Superior temporal gyrus (tissue), 1 donor: Measurements from ENCODE around the gene TJP2.
A peak's percentile ranks its signal among the peaks of the same experiment; 100 is the strongest.

Source experiments
- DNase-seq: peaks from one replicate; pipeline ENCODE4 v3.0.0-alpha.2; 2016; ENCODE audit errors: extremely low spot score

TJP2 gene

DNA sequence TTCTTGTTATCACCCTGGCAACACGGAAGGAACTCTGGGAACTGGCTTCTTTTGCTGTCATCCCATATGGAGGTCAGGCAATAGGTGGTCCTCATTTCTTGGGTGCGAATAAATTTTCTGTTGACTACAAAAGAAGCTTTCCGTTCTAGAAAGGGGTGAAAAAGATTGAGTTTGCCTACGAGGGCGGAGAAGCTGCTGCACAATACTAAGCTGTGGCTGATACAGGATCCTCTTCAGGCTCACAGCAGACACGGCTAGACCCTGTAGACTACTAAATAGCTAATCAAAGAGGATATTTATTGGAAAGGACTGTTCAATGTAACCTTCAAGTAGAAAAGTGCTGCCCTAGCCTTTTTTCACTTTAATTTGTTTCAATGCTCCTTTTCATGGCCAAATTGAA lies 58.1 kb downstream of the TJP2 start:
- DNase-seq: no peak

DNA sequence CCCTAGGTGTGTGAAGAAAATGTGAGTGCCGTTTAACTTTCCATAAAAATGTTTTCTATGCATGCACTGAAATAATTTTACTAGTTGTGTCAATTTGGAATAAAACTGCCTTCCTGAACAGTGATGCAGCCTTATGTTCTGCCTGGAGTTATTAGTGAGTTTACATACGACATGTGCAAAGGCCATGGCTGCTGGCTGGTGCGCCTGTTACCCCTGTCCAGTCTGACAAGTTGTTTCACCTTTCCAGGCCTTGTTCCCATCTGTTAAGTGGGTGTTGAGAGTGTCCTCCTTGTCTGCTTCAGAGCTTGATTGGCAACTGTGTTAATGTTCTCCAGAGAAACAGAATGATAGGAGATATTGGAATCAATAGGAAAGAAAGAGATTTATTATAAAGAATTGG lies 60.6 kb downstream of the TJP2 start:
- DNase-seq: no peak

DNA sequence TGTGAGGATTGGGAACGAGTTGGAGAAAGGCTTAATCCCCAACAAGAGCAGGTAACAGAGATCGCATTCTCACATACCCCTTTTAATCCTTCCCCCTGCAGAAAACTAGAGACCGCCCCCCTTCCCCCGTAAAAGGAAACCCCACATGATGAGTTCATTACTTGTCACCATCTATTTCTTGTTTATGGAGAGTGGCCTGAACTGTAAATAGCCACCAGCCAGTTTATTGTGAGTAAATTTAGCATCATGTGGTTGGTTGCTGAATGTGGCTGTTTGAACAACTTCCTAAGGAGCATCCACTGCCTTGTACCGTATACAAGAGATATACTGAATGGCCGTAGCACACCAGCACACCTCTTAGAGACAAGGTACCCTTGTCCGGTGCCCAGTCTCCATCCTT lies 62.1 kb downstream of the TJP2 start:
- DNase-seq: no peak

DNA sequence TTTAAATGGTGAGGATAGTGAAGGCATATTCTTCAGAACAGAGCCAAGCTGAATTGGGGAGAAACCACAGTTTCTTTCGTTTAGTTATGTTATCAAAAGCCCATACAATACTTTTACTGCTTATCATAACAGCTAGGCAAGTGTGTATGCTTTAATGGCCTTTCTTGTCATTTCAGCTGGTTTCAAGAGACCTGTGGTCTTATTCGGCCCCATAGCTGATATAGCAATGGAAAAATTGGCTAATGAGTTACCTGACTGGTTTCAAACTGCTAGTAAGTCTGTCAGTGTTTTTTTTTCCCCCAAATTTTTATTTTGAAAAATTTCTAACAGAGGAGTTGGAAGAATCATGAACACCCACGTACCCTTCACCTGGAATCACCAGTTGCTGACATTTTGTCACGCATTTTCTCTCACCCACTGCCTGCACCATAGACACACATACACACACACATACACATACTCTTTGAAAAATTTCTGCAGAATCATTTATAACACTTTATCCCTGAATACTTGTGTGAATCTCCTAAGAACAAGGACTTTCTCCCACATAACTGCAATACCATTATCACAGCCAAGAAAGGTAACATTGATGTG lies 63.7 kb downstream of the TJP2 start:
- no peak for DNase-seq

DNA sequence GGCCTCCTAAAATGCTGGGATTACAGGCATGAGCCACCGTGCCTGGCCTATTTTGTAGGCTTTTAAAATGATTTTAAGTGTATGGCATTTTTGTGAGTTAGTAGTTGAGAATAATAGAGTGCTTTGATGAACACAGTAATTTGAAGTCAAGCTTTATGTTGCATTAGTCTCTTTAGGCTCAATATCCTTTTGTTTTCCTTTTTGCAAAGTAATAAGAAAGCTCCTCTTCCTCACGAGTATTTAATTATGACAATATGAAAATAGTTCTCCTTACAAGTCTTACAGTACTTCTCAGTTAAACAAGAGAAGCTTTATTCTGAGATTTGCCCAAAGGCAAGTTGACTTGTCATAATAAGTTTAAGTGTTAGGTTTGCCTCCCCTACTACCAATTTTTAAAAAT lies 69.0 kb downstream of the TJP2 start:
- no peak for DNase-seq

DNA sequence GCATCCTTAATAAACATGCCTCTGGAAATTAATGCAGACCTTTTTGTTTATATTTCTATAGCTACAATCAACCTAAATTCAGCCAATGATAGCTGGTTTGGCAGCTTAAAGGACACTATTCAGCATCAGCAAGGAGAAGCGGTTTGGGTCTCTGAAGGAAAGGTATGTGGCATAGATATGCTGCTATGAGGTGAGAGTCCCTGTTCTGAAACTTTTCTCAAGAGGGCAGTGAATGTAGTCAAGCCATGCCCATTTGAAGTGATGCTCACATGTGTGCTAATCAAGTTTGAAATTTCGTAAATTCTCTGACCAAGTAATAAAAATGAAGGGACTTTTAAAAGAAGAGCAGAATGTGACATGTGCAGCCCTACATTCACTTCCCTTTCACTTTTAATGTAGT lies 72.6 kb downstream of the TJP2 start:
- DNase-seq: no peak

DNA sequence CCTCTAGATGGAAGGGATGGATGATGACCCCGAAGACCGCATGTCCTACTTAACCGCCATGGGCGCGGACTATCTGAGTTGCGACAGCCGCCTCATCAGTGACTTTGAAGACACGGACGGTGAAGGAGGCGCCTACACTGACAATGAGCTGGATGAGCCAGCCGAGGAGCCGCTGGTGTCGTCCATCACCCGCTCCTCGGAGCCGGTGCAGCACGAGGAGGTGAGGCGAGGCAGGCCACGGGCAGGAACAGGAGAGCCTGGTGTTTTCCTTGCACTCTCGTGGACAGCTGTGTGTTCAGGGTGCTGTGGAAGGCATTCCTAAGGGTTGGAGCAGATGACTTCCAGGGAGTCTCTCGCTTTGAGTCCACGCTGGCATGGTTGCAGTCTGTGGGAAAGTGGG lies 73.9 kb downstream of the TJP2 start:
- DNase-seq: no peak

DNA sequence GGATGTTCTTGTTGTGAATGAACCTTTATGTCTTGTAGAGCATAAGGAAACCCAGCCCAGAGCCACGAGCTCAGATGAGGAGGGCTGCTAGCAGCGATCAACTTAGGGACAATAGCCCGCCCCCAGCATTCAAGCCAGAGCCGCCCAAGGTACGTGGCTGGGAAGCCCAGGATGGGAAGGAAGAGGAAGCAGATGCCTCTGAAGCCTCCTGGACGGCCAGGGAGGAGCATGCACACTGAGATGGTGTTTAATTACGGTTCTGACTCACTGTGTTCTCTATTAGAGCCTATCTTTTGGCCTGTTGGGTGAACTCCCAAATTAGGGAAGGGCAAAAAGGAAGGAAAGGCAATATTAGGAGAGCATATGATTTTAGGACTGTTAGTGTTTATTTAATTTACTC lies 75.3 kb downstream of the TJP2 start:
- no peak for DNase-seq

DNA sequence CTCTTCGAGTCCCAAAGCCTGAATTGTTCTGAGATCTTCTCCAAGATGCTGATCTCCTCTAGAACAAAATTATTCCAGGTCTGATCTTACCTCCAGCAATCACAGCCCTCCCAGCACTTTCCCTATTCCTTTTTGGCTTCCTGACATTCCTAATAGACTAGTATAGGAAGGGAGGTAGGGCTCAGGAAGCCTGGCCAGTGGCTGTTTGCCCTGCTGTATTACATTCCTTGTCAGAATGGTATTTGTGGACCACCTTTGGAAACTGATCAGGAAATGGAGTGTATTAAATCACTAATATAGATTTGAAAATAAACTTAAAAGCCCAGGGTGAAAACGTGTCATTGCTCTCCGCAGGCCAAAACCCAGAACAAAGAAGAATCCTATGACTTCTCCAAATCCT lies 76.6 kb downstream of the TJP2 start:
- DNase-seq: no peak

DNA sequence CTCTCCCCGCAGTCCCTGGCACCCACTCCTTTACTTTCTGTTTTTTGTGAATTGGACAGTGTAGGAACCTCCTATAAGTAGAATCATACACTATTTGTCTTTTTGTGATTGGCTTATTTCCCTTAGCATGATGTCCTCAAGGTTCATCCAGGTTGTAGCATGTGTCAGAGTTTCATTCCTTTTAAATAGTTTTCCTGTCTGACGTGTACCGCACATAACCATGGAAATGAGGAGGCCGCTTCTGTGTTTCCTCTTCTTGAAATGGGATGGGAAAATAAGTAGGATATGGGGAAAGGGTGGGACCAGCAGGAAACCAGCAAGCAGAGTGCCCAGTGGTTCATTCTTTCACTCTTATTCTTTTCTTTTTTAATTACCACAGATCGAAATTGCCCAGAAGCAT lies 78.4 kb downstream of the TJP2 start:
- no peak for DNase-seq

DNA sequence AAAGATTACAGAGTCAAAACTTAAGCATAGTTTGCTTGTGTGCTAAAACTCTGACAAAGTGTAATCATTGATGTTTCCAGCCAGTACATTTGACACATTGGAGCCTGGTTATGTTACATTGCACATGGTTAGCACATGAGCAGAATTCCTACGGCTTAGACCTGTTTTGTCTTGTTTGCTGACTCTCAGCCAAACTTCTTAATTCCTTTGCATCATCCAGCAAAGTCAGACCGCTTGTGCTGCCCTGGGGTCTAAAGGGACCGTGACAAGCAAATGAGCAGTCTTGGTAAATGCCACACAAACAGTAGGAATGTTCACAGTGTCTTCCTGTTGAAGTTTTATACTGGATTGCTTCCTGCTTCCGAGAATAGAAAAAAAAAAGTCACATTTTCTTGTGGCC lies 79.0 kb downstream of the TJP2 start:
- no peak for DNase-seq

DNA sequence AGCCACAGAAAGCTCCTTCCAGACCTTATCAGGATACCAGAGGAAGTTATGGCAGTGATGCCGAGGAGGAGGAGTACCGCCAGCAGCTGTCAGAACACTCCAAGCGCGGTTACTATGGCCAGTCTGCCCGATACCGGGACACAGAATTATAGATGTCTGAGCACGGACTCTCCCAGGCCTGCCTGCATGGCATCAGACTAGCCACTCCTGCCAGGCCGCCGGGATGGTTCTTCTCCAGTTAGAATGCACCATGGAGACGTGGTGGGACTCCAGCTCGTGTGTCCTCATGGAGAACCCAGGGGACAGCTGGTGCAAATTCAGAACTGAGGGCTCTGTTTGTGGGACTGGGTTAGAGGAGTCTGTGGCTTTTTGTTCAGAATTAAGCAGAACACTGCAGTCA lies 80.1 kb downstream of the TJP2 start:
- DNase-seq: peak; percentile 30

DNA sequence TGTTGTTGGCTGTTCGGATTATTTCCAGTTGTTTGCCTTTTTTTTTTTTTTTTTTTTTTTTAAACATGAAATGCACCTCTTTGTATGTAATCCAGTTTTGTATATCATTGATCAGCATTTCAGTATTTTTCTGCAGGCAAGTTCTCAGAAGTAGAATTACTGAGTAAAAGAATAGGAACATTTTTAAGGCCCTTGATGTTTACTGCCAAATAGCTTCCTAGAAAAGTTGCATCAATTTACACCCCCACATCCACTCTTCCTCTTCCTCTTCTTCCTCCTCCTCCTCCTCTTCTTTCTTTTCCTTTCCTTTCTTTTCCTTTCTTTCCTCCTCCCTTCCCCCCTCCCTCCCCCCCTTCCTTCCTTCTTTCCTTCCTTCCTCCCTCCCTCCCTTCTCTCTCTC lies 81.5 kb downstream of the TJP2 start:
- no peak for DNase-seq

DNA sequence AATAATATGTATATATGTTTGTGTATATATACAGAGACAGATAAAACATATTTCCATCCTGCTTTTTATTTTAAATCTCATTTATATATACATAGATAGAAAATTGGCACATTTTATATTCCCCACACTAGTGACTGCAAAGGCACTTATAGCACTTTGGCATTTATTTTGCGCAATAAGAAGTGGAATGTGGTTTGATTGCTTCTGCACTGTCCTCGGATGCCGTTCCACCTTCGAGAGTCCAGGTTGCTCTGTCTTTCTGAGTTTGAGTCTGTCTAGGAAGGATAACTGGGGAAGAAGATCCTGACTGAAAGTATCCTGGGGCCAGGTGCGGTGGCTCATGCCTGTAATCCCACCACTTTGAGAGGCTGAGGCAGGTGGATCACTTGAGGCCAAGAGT lies 84.5 kb downstream of the TJP2 start:
- no peak for DNase-seq

DNA sequence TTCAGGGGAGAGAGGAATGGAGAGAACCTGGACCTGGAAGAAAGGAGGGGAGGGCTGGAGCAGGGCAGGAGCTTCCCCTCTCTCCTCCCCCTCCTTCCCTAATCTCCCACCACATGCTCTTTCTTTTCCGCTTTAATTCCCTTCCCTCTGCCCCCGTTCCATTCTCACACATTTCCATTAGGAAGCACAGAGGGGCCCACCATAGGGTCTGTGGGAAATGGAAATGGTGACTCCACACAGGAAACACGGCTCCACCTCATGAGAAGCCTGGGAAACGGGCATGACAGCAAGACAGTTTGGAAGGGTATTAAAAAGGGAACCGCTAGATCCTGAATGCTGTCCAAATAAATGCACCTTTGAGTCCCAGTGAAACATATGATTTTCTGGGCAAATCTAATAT lies 86.1 kb downstream of the TJP2 start:
- DNase-seq: no peak

DNA sequence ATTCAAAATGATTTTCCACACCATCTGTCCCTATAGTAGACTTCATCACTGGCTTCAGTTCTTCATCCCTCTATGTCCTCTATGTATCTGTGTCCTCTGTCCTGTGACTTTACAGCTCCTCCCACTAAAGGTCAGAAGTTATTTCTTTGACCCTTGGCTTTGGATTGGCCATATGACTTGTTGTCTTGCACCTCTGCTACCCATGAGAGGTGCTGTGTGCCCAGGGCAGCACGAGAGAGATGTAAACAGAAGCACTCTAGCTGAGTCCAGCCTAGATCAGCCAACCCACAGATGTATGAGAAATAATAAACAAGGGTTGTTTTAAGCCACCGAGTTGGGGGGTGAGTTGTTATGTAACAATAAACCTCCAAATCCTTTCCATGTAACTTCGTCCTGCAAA lies 87.6 kb downstream of the TJP2 start:
- DNase-seq: no peak

DNA sequence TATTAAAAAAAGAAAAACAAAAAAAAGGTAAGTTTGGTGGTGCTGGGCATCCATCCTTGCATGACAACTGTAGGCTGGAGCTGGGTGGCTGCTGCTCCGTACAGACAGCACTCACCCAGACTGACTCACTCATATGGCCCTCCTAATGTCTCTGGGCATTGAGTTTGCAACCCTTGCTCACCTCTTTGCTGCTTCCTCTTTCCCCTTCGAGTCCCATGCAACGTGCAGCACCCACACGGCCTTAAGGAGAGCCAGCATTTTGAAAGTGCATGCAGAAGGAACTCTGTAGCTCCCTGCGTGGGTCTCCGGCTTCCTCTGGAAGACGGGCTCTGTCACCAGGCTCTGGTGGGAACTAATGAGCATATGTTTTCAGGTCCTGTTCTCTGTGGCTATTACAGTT lies 90.4 kb downstream of the TJP2 start:
- no peak for DNase-seq

DNA sequence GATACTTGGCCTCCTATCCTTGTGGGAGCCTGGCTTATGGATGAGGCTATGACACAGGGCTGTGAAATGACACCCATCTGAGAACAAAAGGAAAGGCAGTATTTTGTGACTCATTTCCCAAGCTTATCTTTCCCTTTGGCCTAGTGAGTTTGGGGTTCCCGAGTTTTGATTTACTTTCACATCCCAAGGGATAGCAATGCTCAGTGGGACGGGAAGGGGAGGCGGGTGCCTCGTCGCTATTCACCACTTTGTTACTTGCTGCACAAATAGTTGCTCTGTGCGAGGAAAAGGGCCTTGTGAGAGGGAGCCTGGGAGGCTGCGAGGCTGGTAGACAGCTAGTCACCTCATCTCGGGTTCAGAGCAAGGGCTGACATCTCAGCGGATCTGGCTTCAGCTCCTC lies 91.8 kb downstream of the TJP2 start:
- DNase-seq: no peak

DNA sequence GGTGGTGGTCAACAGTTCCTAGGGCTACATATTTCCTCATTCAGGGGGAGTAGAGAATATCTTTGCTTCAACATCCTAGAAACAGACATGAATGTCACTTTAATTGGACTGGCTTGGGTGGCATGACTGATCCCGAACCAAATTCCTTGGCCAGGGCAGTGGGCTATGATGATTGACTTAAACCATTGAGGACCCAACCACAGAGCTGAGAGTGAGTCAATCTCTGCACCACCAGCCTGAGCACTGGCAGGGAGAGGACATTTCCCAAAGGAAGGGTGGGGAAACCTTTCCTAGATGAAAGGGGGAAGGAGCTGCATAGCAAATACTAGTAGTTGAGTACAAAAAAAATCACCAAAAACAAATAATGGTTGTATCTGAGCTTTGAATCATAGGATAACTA lies 98.1 kb downstream of the TJP2 start:
- no peak for DNase-seq

DNA sequence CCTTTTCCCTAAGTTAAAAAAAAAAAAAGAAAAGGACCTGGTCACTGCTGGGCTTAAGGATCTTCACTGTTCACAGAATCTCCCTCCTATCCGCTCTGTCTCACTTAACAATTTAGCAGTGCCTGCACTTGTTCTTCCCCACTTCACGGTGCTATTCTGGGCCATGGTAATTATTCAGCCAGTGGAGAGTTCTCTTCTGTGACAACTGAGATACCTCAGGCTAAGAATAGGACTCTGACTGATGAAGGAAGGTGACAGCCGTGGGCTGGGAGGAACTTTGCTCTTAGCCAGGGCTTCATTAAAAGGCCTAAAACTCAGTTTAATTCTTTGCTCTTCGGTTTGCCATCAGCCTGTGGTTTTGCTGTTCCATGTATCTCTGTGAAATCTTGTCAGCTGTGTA lies 99.1 kb downstream of the TJP2 start:
- DNase-seq: no peak

DNA sequence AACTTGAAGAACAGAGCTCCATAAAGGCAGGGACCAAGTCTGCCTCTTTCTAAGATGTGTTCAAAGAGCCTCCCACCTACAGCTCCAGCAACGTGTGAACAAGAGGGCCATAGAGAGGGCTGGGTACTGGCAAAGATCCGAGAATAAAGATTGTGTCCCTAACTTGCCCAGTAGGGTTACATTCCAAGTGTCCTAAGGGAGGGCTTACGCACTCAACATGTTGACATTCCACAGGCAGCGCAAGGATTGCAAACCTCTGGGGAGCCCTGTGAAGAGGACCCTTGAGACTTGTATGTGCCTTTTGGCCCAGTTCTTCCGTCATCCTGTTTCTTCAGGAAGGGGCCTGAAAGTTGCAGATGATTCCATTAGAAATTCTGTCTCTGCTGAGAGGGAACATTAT lies 102.7 kb downstream of the TJP2 start:
- DNase-seq: no peak

DNA sequence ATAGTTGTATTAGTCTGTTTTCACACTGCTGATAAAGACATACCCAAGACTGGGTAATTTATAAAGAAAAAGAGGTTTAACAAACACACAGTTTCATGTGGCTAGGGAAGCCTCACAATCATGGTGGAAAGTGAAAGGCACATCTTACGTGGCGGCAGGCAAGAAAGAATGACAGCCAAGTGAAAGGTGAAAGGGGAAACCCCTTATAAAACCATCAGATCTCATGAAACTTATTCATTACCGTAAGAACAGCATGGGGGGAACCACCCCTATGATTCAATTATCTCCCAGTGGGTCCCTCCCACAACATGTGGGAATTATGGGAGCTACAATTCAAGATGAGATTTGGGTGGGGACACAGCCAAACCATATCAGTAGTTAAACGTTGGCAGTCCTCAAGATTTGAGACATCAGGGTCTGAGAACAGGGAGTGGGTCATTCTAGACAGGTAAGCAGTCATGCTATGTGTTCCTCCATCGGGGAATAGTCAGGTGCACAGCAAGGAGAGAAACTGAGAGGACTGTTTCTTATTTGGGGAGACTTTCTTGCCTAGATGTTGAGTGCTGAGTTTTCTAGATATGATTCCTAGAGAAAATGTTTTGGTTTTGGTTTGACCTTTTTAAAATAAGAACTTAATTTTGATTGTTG lies 105.1 kb downstream of the TJP2 start:
- no peak for DNase-seq

DNA sequence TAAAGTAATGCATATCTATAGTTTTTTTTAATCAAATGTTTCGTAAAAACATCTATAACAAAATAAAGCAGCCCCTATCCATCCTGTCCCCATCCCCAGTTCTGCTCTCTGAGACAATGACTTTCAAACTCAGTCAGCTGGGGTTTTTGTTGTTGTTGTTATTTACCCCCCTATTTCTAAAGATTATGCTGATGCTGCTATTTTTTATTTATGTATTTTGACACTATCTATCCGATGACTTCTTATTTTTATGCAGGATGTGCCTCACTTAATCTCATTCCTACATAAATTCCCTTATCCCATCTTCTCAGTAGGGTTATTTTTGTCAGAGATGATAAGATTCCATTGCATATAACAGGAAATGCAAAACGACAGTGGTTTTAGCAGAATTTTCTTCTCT lies 105.7 kb downstream of the TJP2 start:
- DNase-seq: no peak

DNA sequence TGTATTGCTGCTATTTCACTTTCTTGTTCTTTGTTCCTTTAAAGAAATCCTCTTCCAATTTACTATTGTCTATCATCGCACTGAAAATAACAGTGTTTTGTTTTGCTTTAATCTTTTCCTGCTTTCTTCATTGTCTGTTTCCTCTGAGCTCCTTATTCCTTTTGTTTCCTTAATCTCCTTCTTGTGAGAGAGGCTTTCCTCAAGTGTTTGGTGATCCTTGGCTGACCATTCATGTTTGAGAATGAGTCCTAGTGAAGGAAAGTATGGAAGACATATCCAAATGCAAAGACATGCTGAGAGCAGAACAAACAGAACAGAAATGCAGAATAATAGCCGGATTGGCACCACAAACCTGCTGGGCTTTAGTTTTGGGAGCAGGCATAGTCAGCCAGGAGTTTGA lies 108.9 kb downstream of the TJP2 start:
- no peak for DNase-seq
